Superior temporal gyrus (tissue), 1 donor: ENCODE measurements around the gene MKRN2.
A peak's percentile ranks its signal among the peaks of the same experiment; 100 is the strongest.
"Not testable (repeated sequence)": the region's sequence is repeated elsewhere in the genome, so short reads cannot be mapped to it uniquely, and the experiment has no call there.

Experiments
- DNase-seq: peaks from one replicate; pipeline ENCODE4 v3.0.0-alpha.2; 2016; ENCODE audit errors: extremely low spot score

The MKRN2 gene

DNA sequence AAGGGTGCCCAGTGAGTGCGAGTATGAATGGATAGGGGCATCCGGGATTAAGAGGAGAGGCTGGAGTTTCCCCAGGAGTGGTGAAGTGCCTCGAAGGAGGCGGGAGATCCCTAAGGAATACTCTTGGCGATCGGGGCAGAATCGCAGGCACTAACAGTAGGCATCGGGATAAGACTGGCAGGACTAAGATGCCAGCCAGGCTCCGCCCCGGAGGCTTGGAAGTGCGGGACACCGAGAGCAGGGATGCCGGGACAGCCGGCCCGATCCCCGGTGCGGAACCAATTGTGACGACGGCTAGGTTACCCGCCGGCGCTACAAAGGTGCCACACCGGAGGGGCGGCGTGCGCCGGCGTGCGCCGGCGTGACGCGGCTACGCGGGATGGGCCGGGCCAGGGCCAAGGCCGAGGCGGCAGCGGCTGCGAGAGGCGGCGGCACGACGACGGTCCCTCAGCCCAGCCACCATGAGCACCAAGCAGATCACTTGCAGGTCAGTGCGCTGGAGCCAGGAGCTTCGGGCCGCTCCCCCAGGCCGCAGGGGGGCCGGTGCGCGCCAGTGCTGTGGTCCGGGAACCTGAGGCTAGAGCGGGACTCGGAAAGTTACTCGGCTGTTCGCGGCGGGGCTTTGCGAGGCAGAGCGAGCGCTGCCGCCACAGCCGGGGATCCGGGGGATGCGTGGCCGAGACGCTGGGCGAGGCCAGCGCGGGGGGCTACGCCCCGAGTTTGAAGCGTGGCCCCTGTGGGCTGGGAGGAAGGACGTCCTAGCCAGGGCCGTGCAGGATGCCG is at the start of gene MKRN2:
TSS of gene MKRN2 (plus strand) at position 398 of the 783 bp plus-strand sequence. CDS start at position 462, 64 bp downstream.
- DNase-seq: peak; percentile 87

DNA sequence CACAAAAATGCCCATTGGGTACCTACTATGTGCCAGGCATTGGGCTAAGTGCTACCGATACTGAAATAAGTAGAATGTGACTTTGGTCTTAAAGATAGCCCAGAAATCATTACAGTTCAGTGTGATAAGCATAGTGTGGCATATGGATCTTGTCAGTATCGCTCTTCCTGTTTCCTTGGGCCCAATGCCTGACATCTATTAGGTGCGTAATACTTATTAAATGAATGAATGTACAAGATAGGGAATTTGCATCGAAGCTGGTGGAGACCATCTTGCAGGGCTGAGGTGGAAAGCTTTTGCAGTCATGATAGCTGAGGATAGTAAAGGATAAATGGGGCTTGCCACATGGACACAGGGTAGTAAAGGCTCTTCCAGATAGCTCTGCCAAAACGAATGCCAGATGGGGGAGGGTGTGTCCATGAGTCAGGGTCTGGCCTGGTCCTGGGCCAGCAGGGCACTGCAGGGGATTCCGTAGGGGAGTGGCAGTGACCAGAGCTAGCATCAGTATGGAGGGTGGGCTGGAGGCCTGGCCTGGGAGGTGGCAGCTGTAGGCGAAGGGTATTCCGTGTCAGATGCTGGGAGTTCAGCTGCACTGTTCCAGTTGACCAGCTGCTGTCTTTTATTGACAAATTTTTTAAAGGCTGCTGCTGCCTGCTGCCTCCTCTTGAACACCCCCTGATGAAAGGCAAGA is 49.2 kb upstream of the MKRN2 start:
- no peak for DNase-seq

- DNase-seq: no peak
Measured at GRCh38 chr3:12508291-12508700, 48.6 kb upstream of the MKRN2 start.

- no peak for DNase-seq
Measured at GRCh38 chr3:12509466-12509865, 47.4 kb upstream of the MKRN2 start.

GRCh38 chr3:12512534-12513118 is 44.3 kb upstream of the MKRN2 start:
- no peak for DNase-seq

DNA sequence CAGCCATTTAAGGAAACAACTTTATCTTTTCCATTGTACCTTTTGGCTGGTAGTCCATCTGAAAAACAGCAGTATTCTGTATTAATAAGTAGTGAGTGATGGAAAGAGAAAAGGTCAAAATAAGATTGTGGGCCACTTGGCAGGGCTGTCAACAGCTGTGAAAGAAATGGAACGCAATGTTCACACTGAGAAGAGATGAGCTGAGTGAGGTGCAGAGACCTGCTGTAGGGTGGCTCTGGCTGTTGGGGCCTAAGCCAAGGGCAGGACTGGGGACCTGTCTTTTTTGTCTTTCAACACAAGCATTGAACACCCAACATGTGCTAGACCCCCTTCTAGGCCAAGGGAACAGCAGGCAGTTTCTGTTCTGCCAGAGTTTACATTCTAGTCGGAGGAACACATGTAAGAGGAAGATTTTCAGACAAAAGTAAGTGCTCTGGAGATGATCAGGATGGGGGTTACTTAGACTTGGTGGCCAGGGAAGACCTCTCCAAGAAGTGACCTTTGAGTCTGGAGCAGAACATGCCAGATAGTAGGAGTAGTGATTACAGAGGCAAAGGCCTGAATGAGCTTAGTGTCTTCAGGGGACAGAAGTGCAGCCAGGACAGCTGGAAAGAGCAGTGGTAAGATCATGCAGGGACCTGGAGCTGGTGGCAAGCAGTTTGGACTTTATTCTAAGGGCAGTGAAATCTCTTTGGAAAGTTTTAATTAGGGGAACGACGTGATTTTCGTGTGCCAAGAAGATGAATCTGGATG is 43.0 kb upstream of the MKRN2 start:
- DNase-seq: no peak

DNA sequence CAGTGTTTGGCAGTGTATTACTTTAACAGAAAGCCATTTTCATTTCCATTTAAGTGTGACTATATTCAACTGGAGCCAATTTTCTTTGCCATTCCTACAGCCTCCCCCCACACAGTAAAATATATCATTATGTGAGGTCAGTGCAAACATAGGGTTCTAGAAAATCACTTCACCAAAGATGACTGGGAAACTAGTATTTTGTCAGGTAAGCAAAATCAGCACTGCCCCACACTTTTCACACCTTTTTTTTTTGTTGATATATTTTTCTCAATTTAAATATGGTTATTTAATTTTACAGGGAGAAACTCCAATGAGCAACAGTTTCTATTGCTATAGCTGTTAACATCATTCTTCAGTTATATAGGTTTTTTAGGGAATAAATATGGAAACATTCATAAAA is 41.3 kb upstream of the MKRN2 start:
- no peak for DNase-seq

- no peak for DNase-seq
Measured at GRCh38 chr3:12516873-12517272, 40.0 kb upstream of the MKRN2 start.

GRCh38 chr3:12518261-12519028 is 38.4 kb upstream of the MKRN2 start:
- no peak for DNase-seq

- DNase-seq: no peak
Measured at GRCh38 chr3:12521010-12521409, 35.9 kb upstream of the MKRN2 start.

DNA sequence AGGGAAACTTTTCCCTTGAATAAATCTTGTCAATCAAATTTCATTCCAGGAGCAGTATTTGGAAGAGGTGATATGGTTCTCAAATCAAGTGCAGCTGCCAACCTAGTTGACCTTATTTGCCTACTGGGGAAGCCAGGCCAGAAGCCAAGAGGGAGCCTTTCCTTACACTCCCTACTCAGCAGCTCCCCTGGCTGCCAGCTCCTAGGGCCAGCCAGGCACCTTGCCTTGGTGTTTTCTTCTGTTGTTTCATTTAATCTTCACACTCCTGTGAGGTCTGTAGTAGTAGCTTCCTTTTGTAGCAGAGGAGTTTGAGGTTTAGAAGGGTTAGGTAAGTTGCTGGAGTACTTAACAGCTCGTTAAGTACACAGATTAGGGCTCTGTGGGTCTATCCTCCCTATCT is 34.2 kb upstream of the MKRN2 start:
- DNase-seq: no peak

- no peak for DNase-seq
Measured at GRCh38 chr3:12527757-12528143, 29.1 kb upstream of the MKRN2 start.

DNA sequence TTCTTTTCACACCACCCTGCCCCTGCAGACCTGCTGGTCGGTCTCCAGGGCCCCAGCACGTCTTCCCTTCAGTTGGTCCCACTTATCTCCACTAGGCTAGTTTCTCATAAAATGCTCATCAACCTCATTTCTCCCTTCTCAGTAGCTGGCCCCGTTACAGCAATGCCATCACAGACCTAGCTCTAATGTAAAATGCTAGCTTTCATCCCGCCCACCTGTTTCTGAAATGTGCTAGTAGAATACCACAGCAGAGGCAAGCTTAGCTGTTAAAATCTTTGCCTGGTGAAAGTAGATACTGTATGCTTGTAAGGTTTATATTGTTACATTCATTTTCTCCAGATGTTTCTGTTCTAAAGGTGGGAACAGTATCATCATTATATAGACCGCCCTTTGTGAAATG is 24.7 kb upstream of the MKRN2 start:
- DNase-seq: peak; percentile 42

GRCh38 chr3:12536423-12536822 is 20.5 kb upstream of the MKRN2 start:
- no peak for DNase-seq

- DNase-seq: no peak
Measured at GRCh38 chr3:12541625-12542024, 15.3 kb upstream of the MKRN2 start.

DNA sequence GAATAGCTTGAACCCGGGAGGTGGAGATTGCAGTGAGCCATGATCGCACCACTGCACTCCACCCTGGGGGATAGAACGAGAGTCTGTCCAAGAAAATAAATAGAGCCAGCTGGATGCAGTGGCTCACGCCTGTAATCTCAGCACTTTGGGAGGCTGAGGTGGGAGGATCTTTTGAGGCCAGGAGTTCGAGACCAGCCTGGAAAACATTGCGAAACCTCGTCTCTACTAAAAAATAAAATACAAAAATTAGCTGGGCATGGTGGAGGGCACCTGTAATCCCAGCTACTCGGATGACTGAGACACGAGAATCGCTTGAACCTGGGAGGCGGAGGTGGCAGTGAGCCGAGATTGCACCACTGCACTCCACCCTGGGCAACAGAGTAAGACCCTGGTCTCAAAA is 13.4 kb upstream of the MKRN2 start:
- not testable (repeated sequence) for DNase-seq

- DNase-seq: no peak
Measured at GRCh38 chr3:12544652-12545472, 12.0 kb upstream of the MKRN2 start.

- DNase-seq: no peak
Measured at GRCh38 chr3:12545473-12545791, 11.5 kb upstream of the MKRN2 start, which contains the start of gene MKRN2OS. TSS of gene MKRN2OS (minus strand) at chr3:12545499. CDS start at chr3:12545464, 35 bp downstream.

GRCh38 chr3:12549971-12550760 is 6.7 kb upstream of the MKRN2 start:
- no peak for DNase-seq

- peak; percentile 35 for DNase-seq
Measured at GRCh38 chr3:12553921-12554391, 2.9 kb upstream of the MKRN2 start.
